Measurements from ENCODE around the gene ADAP1.

The ADAP1 gene

GRCh38 chr7:918118-918425, 36.4 kb downstream of the ADAP1 start:
- no peak for TF ChIP-seq CTCF (IDR thresholded peaks at IDR 0.05; ENCODE audit: borderline replicate concordance, control extremely low read depth, extremely low read depth, insufficient read depth, missing control alignments)
- in situ Hi-C loops (cut with MboI; ENCODE audit: low sequenced_read_pairs, unreplicated experiment): no loop called here
- no peak for DNase-seq (ENCODE audit: low spot score)

GRCh38 chr7:917255-918117, 37.0 kb downstream of the ADAP1 start:
- TF ChIP-seq CTCF (IDR thresholded peaks at IDR 0.05; ENCODE audit: borderline replicate concordance, control extremely low read depth, extremely low read depth, insufficient read depth, missing control alignments): no peak
- in situ Hi-C loops (cut with MboI; ENCODE audit: low sequenced_read_pairs, unreplicated experiment): no loop called here
- DNase-seq (ENCODE audit: low spot score): no peak

- DNase-seq (ENCODE audit: low spot score): no peak
- TF ChIP-seq CTCF (IDR thresholded peaks at IDR 0.05; ENCODE audit: borderline replicate concordance, control extremely low read depth, extremely low read depth, insufficient read depth, missing control alignments): no peak
- in situ Hi-C loops (cut with MboI; ENCODE audit: low sequenced_read_pairs, unreplicated experiment): no loop called here
Measured at GRCh38 chr7:916291-916941, 38.1 kb downstream of the ADAP1 start.

GRCh38 chr7:915291-916218, 38.9 kb downstream of the ADAP1 start:
- TF ChIP-seq CTCF (IDR thresholded peaks at IDR 0.05; ENCODE audit: borderline replicate concordance, control extremely low read depth, extremely low read depth, insufficient read depth, missing control alignments): no peak
- DNase-seq (ENCODE audit: low spot score): no peak
- in situ Hi-C loops (cut with MboI; ENCODE audit: low sequenced_read_pairs, unreplicated experiment): no loop called here

GRCh38 chr7:914521-915194, 39.8 kb downstream of the ADAP1 start:
- in situ Hi-C loops (cut with MboI; ENCODE audit: low sequenced_read_pairs, unreplicated experiment): no loop called here
- TF ChIP-seq CTCF (IDR thresholded peaks at IDR 0.05; ENCODE audit: borderline replicate concordance, control extremely low read depth, extremely low read depth, insufficient read depth, missing control alignments): no peak
- DNase-seq (ENCODE audit: low spot score): no peak
